ENCODE results near the gene CDC42EP2. TPM values are rescaled to one million over a fixed set of nuclear protein-coding genes. Genes with fewer than 3 reads are reported as not detected.
A peak's percentile ranks its signal among the peaks of the same experiment; 100 is the strongest.

CDC42EP2 gene
- total RNA-seq, 1 donor from 2014 or later = 1.6 TPM

DNA sequence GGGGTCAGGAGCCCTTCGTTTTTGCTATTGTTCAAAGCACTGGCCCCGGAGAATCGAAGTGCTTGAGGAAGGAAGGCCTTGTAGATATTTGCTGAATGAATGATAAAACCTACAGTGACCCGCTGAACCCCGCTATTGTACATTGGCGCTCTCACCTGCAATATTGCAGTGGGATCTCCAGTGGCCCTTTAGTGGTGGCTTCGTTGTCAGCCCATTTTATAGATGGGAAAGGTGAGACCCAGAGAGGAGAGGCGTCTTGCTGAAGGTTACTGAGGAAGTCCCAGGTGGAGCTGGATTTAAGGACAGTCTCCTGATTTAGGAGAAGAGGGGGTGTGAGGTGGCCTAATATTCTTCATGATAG, 1.2 kb downstream of the CDC42EP2 start:
- intact Hi-C loops (cut with micrococcal nuclease) = loop anchor here (1.0 to 2.0 kb wide), 8 partner anchors 17 to 194 kb away; partner anchors contain the start of genes DPF2, POLA2 and TIGD3
- Mint-ChIP-seq H3K9me3 (no peaks in the 10 kb centered on the region), H3K4me3 (peak overlapping the region; percentile 73), H3K27ac (no peak overlapping the region), H3K27me3 (ENCODE audit: insufficient read depth) (peaks cover 10% of the 10 kb centered on the region), H3K36me3 (ENCODE audit: low read depth) (no peaks in the 10 kb centered on the region), H3K4me1 (ENCODE audit: low read depth) (peaks cover 7% of the 10 kb centered on the region)
- DNase-seq (ENCODE audit: low spot score) = no peak

DNA sequence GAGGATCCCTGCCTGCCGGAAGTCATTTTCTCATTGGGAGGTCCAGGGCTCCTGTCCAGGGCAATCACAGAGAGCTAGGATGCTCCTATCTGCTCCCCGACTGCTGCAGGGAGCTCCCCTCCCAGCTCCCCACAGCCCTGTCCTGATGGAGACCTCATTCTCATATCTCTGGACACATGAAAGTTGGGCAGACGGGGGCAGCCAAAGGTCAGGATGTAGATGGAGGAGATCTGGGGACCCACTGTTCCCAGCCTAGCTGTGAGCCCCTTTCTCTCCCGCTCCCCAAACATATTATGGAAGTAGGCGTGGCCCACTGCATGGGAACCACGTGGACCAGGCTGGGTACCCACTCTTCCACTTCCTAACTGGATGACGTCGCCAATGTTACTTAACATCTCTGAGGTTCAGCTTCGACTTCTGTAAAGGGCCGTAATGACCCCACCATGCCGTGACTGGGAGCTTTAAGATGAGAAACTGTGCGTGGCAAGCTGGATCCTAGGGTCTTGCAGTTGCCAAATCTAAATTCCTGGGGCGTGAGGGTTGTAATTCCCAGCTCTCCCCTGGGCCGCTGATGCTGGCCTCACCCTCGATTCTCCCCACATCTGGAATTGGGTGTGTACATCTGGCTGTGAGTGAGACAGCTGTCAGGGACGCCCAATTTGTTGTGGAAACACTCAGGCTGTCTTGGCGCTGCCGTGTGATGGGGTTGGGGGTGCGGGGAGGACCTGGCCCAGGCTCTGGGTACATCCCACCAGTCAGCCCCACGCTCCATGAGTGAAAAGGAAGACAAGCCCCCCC, 1.8 kb downstream of the CDC42EP2 start:
- Mint-ChIP-seq H3K36me3 (ENCODE audit: low read depth) (no peaks in the 10 kb centered on the region), H3K9me3 (no peaks in the 10 kb centered on the region), H3K4me1 (ENCODE audit: low read depth) (peaks cover 7% of the 10 kb centered on the region), H3K4me3 (peak overlapping the region; percentile 73), H3K27me3 (ENCODE audit: insufficient read depth) (peaks cover 10% of the 10 kb centered on the region), H3K27ac (no peak overlapping the region)
- intact Hi-C loops (cut with micrococcal nuclease) = no loop called here
- no peak for DNase-seq (ENCODE audit: low spot score)

DNA sequence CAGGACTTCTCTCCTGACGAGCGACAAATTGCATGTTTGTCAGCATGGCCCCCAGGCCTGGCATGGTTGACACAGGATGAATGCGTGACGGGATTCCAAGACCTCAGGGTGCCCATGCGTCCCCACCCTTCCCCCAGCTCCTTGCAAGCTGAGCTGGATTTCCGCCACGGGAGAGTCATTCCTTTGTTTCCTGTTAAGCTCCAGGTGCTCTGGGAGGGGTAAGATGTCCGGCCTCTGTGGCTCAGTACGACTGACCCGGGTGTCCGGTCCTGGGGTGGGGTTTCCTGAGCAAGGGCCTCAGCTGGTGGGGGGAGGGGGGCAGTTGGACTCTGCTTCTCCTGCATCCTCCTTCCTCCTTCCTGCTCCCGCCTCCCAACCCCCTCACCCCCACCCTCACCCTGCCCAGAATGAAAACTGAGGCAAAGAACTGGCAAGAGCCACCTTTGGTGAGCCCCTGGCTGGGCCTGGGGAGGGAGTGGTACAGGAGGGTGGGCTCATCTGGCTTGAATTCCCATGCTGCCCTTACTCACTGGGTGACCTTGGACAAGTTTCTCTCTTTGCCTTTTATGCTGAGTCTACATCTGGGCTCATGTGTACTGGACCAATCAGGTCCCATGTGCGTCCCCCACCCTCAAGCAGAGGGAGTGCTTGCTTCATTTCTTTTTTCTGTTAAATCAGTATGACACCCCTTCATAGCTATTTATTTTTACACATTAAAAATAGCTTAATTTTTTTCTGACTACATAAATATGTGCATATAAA, 2.5 kb downstream of the CDC42EP2 start:
- H3K27ac Mint-ChIP-seq = no peak overlapping the region
- H3K4me3 Mint-ChIP-seq = no peak overlapping the region
- H3K9me3 Mint-ChIP-seq = no peaks in the 10 kb centered on the region
- DNase-seq (ENCODE audit: low spot score) = no peak
- no peaks in the 10 kb centered on the region for H3K36me3 Mint-ChIP-seq (ENCODE audit: low read depth)
- peaks cover 10% of the 10 kb centered on the region for H3K27me3 Mint-ChIP-seq (ENCODE audit: insufficient read depth)
- peaks cover 7% of the 10 kb centered on the region for H3K4me1 Mint-ChIP-seq (ENCODE audit: low read depth)
- intact Hi-C loops (cut with micrococcal nuclease) = no loop called here

GRCh38 chr11:65320386-65321075, 5.9 kb downstream of the CDC42EP2 start:
- Mint-ChIP-seq H3K36me3 (ENCODE audit: low read depth) (no peaks in the 10 kb centered on the region), H3K4me3 (no peak overlapping the region), H3K27me3 (ENCODE audit: insufficient read depth) (no peaks in the 10 kb centered on the region), H3K4me1 (ENCODE audit: low read depth) (peaks cover 7% of the 10 kb centered on the region), H3K9me3 (no peaks in the 10 kb centered on the region), H3K27ac (no peak overlapping the region)
- no peak for DNase-seq (ENCODE audit: low spot score)
- intact Hi-C loops (cut with micrococcal nuclease) = no loop called here

GRCh38 chr11:65321076-65321475, 6.4 kb downstream of the CDC42EP2 start:
- intact Hi-C loops (cut with micrococcal nuclease) = no loop called here
- no peaks in the 10 kb centered on the region for H3K27me3 Mint-ChIP-seq (ENCODE audit: insufficient read depth)
- H3K4me3 Mint-ChIP-seq = no peak overlapping the region
- no peak overlapping the region for H3K27ac Mint-ChIP-seq
- H3K9me3 Mint-ChIP-seq = no peaks in the 10 kb centered on the region
- no peak for DNase-seq (ENCODE audit: low spot score)
- H3K4me1 Mint-ChIP-seq (ENCODE audit: low read depth) = peaks cover 2% of the 10 kb centered on the region
- H3K36me3 Mint-ChIP-seq (ENCODE audit: low read depth) = no peaks in the 10 kb centered on the region

DNA sequence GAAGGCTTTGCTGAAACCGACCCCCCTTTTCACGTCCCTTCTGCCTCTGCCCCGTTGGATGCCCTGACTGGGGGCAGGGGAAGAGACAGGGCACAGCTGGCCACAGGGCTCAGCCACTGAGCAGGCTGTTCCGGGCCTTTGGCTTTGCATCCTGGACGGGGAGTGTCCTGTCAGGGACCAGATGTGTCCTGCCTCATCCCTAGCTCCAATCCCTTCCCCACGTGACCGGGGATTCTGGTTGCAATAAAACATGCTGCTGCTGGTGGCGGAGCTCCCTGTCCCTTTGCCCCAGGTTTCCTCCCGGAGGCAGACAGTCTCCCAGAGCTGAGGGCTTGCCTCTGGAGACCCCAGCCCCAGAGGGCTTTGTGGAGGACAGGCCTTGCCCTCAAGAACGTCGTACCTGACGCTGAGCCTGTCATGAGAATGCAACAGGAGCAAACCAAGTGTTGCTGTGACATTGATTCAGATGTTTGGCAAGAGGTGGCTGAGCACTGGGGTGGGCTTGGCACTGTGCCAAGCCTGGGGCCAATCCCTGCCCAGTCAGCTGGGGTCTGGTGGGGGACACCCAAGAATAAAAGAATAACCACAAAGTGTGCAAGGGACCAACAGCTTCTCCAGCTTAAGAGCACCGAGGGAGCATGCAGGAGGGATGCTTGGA, 7.3 kb downstream of the CDC42EP2 start:
- Mint-ChIP-seq H3K4me1 (ENCODE audit: low read depth) (no peaks in the 10 kb centered on the region), H3K36me3 (ENCODE audit: low read depth) (no peaks in the 10 kb centered on the region), H3K27me3 (ENCODE audit: insufficient read depth) (no peaks in the 10 kb centered on the region), H3K4me3 (no peak overlapping the region), H3K27ac (no peak overlapping the region), H3K9me3 (no peaks in the 10 kb centered on the region)
- intact Hi-C loops (cut with micrococcal nuclease) = no loop called here
- no peak for DNase-seq (ENCODE audit: low spot score)

GRCh38 chr11:65323813-65324212, 9.1 kb downstream of the CDC42EP2 start:
- Mint-ChIP-seq H3K36me3 (ENCODE audit: low read depth) (no peaks in the 10 kb centered on the region), H3K4me1 (ENCODE audit: low read depth) (no peaks in the 10 kb centered on the region), H3K27me3 (ENCODE audit: insufficient read depth) (peaks cover 1% of the 10 kb centered on the region), H3K4me3 (no peak overlapping the region), H3K27ac (no peak overlapping the region), H3K9me3 (no peaks in the 10 kb centered on the region)
- no peak for DNase-seq (ENCODE audit: low spot score)
- intact Hi-C loops (cut with micrococcal nuclease) = no loop called here

DNA sequence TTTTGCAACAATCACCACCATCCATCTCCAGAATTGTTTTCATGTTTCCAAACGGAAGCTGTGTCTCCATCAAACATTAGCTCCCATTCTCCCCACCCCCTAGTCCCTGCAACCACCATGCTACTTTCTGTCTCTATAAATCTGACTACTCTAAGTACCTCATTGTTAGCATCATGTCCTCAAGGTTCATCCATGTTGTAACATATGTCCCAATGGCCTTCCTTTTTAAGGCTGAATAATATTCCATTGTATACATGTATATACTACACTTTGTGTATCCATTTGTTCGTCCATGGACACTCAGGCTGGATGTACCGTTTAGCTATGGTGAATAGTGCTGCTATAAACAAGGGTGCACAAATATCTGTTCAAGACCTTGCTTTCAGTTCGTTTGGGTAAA, 10.8 kb downstream of the CDC42EP2 start:
- no peak overlapping the region for H3K4me3 Mint-ChIP-seq
- peaks cover 3% of the 10 kb centered on the region for H3K36me3 Mint-ChIP-seq (ENCODE audit: low read depth)
- H3K27ac Mint-ChIP-seq = no peak overlapping the region
- peaks cover 4% of the 10 kb centered on the region for H3K27me3 Mint-ChIP-seq (ENCODE audit: insufficient read depth)
- DNase-seq (ENCODE audit: low spot score) = no peak
- peaks cover 9% of the 10 kb centered on the region for H3K4me1 Mint-ChIP-seq (ENCODE audit: low read depth)
- intact Hi-C loops (cut with micrococcal nuclease) = no loop called here
- H3K9me3 Mint-ChIP-seq = no peaks in the 10 kb centered on the region

DNA sequence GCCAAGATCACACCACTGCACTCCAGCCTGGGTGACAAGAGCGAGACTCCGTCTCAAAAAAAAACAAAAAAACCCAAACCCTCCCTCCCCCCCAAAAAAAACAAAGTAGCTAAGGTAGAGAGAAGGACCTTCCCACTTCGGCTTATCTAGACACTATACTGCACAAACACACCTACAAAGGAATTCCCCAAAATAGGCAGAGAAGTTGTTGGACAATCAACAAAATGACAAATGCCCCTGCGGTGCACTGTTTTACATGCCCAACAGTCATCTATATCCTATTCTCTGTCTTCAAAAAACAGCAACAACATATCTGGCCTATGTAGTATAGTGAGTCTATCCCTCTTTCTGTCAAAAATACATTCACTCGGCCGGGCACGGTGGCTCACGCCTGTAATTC, 12.4 kb downstream of the CDC42EP2 start:
- Mint-ChIP-seq H3K36me3 (ENCODE audit: low read depth) (peaks cover 3% of the 10 kb centered on the region), H3K9me3 (no peaks in the 10 kb centered on the region), H3K27me3 (ENCODE audit: insufficient read depth) (peaks cover 4% of the 10 kb centered on the region), H3K4me1 (ENCODE audit: low read depth) (peaks cover 9% of the 10 kb centered on the region), H3K4me3 (no peak overlapping the region), H3K27ac (no peak overlapping the region)
- no peak for DNase-seq (ENCODE audit: low spot score)
- intact Hi-C loops (cut with micrococcal nuclease) = no loop called here

- DNase-seq (ENCODE audit: low spot score) = no peak
- H3K27me3 Mint-ChIP-seq (ENCODE audit: insufficient read depth) = peaks cover 4% of the 10 kb centered on the region
- peaks cover 11% of the 10 kb centered on the region for H3K4me1 Mint-ChIP-seq (ENCODE audit: low read depth)
- H3K27ac Mint-ChIP-seq = no peak overlapping the region
- H3K9me3 Mint-ChIP-seq = no peaks in the 10 kb centered on the region
- intact Hi-C loops (cut with micrococcal nuclease) = no loop called here
- no peak overlapping the region for H3K4me3 Mint-ChIP-seq
- peaks cover 5% of the 10 kb centered on the region for H3K36me3 Mint-ChIP-seq (ENCODE audit: low read depth)
Observed at GRCh38 chr11:65329478-65329877, 14.8 kb downstream of the CDC42EP2 start.

DNA sequence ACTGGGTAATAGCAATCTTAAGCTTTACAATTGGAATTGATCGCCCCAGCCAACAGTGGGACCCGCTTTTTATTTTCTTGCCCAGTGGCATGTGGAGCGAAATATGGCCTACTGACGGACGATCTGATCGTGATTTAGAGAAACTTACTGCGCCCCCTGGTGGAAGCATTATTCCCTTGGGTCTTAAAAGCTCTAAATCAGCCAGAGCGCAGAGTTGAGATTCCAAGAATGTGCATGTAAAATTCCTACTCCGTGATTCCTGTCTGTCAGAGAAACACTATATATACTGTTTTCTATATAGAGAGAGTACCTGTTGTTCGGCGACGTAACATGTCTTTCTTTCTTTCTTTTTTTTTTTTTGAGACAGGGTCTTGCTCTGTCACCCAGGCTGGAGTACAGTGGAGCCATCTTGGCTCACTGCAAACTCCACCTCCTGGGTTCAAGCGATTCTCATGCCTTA, 15.3 kb downstream of the CDC42EP2 start:
- intact Hi-C loops (cut with micrococcal nuclease) = loop anchor here (1.0 to 10.0 kb wide), 6 partner anchors 55 to 672 kb away; partner anchors contain the start of genes BANF1, CDC42BPG, EIF1AD and POLA2
- peak; percentile 67 for DNase-seq (ENCODE audit: low spot score)
- Mint-ChIP-seq H3K4me3 (no peak overlapping the region), H3K27ac (no peak overlapping the region), H3K27me3 (ENCODE audit: insufficient read depth) (peaks cover 4% of the 10 kb centered on the region), H3K9me3 (no peaks in the 10 kb centered on the region), H3K36me3 (ENCODE audit: low read depth) (peaks cover 6% of the 10 kb centered on the region), H3K4me1 (ENCODE audit: low read depth) (peaks cover 16% of the 10 kb centered on the region)

DNA sequence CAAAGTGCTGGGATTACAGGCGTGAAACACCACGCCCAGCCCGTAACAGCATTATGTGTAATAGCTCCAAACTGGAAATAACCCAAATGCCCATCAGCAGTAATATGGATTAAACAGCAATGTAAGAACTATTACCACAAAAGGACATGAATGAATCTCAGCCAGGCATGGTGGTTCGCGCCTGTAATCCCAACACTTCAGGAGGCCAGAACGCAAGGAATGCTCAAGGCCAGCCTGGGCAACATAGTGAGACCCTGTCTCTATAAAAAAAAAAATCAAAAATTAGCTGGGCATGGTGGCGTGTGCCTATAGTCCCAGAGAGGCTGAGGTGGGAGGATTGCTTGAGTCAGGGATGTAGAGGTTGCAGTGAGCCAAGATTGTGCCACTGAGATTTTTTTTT, 15.9 kb downstream of the CDC42EP2 start:
- Mint-ChIP-seq H3K9me3 (no peaks in the 10 kb centered on the region), H3K27ac (no peak overlapping the region), H3K27me3 (ENCODE audit: insufficient read depth) (peaks cover 4% of the 10 kb centered on the region), H3K36me3 (ENCODE audit: low read depth) (peaks cover 11% of the 10 kb centered on the region), H3K4me3 (no peak overlapping the region), H3K4me1 (ENCODE audit: low read depth) (peaks cover 22% of the 10 kb centered on the region)
- no peak for DNase-seq (ENCODE audit: low spot score)
- intact Hi-C loops (cut with micrococcal nuclease) = loop anchor here (1.0 to 10.0 kb wide), 6 partner anchors 55 to 672 kb away; partner anchors contain the start of genes BANF1, CDC42BPG, EIF1AD and POLA2
